ENCODE results near the gene DBX1.
"Not testable (repeated sequence)": the region's sequence is repeated elsewhere in the genome, so short reads cannot be mapped to it uniquely, and the experiment has no call there.

The DBX1 gene

GRCh38 chr11:20160425-20161229 is at the start of gene DBX1:
TSS of gene DBX1 (minus strand) at chr11:20160475. CDS start at chr11:20160324, 151 bp downstream.
- no peak for DNase-seq (ENCODE audit: low read depth)

- no peak for DNase-seq (ENCODE audit: low read depth)
Observed at GRCh38 chr11:20208622-20209111, 48.4 kb upstream of the DBX1 start.

- no peak for DNase-seq (ENCODE audit: low read depth)
Observed at GRCh38 chr11:20207781-20208621, 47.7 kb upstream of the DBX1 start.

GRCh38 chr11:20205807-20206206 is 45.5 kb upstream of the DBX1 start:
- DNase-seq (ENCODE audit: low read depth) = no peak

GRCh38 chr11:20204681-20205080 is 44.4 kb upstream of the DBX1 start:
- DNase-seq (ENCODE audit: low read depth) = no peak

GRCh38 chr11:20203831-20204230 is 43.6 kb upstream of the DBX1 start:
- no peak for DNase-seq (ENCODE audit: low read depth)

GRCh38 chr11:20201231-20201630 is 41.0 kb upstream of the DBX1 start:
- DNase-seq (ENCODE audit: low read depth) = no peak

- not testable (repeated sequence) for DNase-seq (ENCODE audit: low read depth)
Observed at GRCh38 chr11:20200331-20200955, 40.2 kb upstream of the DBX1 start.

- DNase-seq (ENCODE audit: low read depth) = no peak
Observed at GRCh38 chr11:20197881-20198280, 37.6 kb upstream of the DBX1 start.

- no peak for DNase-seq (ENCODE audit: low read depth)
Observed at GRCh38 chr11:20194470-20194869, 34.2 kb upstream of the DBX1 start.

GRCh38 chr11:20193307-20193706 is 33.0 kb upstream of the DBX1 start:
- DNase-seq (ENCODE audit: low read depth) = no peak

GRCh38 chr11:20192641-20193040 is 32.4 kb upstream of the DBX1 start:
- DNase-seq (ENCODE audit: low read depth) = no peak

GRCh38 chr11:20192151-20192550 is 31.9 kb upstream of the DBX1 start:
- DNase-seq (ENCODE audit: low read depth) = no peak

- no peak for DNase-seq (ENCODE audit: low read depth)
Observed at GRCh38 chr11:20178976-20179375, 18.7 kb upstream of the DBX1 start.

- no peak for DNase-seq (ENCODE audit: low read depth)
Observed at GRCh38 chr11:20177136-20177535, 16.9 kb upstream of the DBX1 start.

GRCh38 chr11:20172721-20173447 is 12.6 kb upstream of the DBX1 start:
- DNase-seq (ENCODE audit: low read depth) = no peak

- no peak for DNase-seq (ENCODE audit: low read depth)
Observed at GRCh38 chr11:20163783-20164481, 3.7 kb upstream of the DBX1 start.

GRCh38 chr11:20162824-20163782 is 2.8 kb upstream of the DBX1 start:
- DNase-seq (ENCODE audit: low read depth) = no peak

- DNase-seq (ENCODE audit: low read depth) = no peak
Observed at GRCh38 chr11:20161923-20162744, 1.9 kb upstream of the DBX1 start.
